Measurements from ENCODE around the gene GDF15. TPM values are rescaled to one million over a fixed set of nuclear protein-coding genes. Genes with fewer than 3 reads are reported as not detected.

Gene GDF15
- total and polyA plus RNA-seq, 2 donors (not counting 1 experiment from before 2014, with no cell fraction given) = 0.19 TPM; not detected in 1

GRCh38 chr19:18386543-18387271, 749 bp downstream of the GDF15 start:
- DNase-seq (no peak), ATAC-seq (ENCODE audit: low read depth) (no peak)
- 95% methylated on average over 10 of the region's 14 CpGs for WGBS (ENCODE audit: insufficient coverage)
- Mint-ChIP-seq H3K27ac (no peak overlapping the region), H3K9me3 (ENCODE audit: insufficient read depth) (no peaks in the 10 kb centered on the region), H3K4me3 (no peak overlapping the region), H3K27me3 (peaks cover 14% of the 10 kb centered on the region), H3K4me1 (peaks cover 20% of the 10 kb centered on the region)
- Histone ChIP-seq H3K9me3 (ENCODE audit: control extremely low read depth in 1 of 3, control insufficient read depth in 2 of 3, insufficient read depth in 1 of 3, low read length in 2 of 3) (peaks cover 0 to 8% (median 5%) of the 10 kb centered on the region in 3 donors), H3K79me2 (ENCODE audit: control insufficient read depth, insufficient read depth, low read length) (no peaks in the 10 kb centered on the region), H3K27me3 (replicated peaks in 1 of 4; ENCODE audit: control extremely low read depth in 1 of 4, control insufficient read depth in 3 of 4, insufficient read depth in 4 of 4, low read length in 3 of 4) (peaks cover 0 to 52% (median 24%) of the 10 kb centered on the region in 4 experiments), H4K20me1 (ENCODE audit: control insufficient read depth, insufficient read depth, low read length, poor library complexity, severe bottlenecking) (peaks cover 8% of the 10 kb centered on the region), H3K36me3 (replicated peaks in 1 of 2; ENCODE audit: control extremely low read depth in 1 of 2, control insufficient read depth in 1 of 2, extremely low read depth in 1 of 2, insufficient read depth in 2 of 2, low read length in 1 of 2) (peaks cover 0 to 3% of the 10 kb centered on the region in 2 experiments), H3K4me3 (ENCODE audit: control extremely low read depth in 1 of 5, extremely low read depth in 1 of 5, insufficient read depth in 1 of 5, low read depth in 2 of 5, low read length in 4 of 5) (no peak overlapping the region), H3K27ac (ENCODE audit: low read length in 2 of 2) (no peak overlapping the region), H3K4me1 (ENCODE audit: control insufficient read depth in 2 of 2, insufficient read depth in 2 of 2, low read length in 2 of 2) (peaks cover 21% of the 10 kb centered on the region in 2 donors), H3K9ac (ENCODE audit: low read length) (no peak overlapping the region), H2AFZ (ENCODE audit: insufficient read depth, low read depth, low read length, poor library complexity, severe bottlenecking) (no peak overlapping the region), H3K4me2 (replicated peaks; ENCODE audit: low read depth, low read length, poor library complexity, severe bottlenecking) (no peak overlapping the region)
- intact Hi-C loops (cut with micrococcal nuclease) = loop anchor here (5.0 kb wide), 1 partner anchor 36 kb away; no protein-coding TSS in a partner anchor
- ChIA-PET POLR2A (interaction anchor here (1.9 kb wide), 1 partner anchor 15 kb away, joined by 9 read pairs; no protein-coding TSS in a partner anchor), CTCF (interaction anchor here (0.6 to 10.6 kb wide), 5 partner anchors 15 to 649 kb away, joined by 3 to 196 read pairs (median 34); partner anchors contain the start of gene LRRC25)
- no peak for TF ChIP-seq EZH2 (IDR thresholded peaks at IDR 0.05; ENCODE audit: borderline replicate concordance, insufficient read depth, low read depth, low read length, poor library complexity, severe bottlenecking)

GRCh38 chr19:18388100-18388959, 2.4 kb downstream of the GDF15 start:
- Histone ChIP-seq H3K27ac (ENCODE audit: low read length in 2 of 2) (no peak overlapping the region), H3K4me3 (ENCODE audit: control extremely low read depth in 1 of 5, extremely low read depth in 1 of 5, insufficient read depth in 1 of 5, low read depth in 2 of 5, low read length in 4 of 5) (peak overlapping the region in 4 of 5 experiments; percentile 26 to 51 (median 40)), H3K79me2 (ENCODE audit: control insufficient read depth, insufficient read depth, low read length) (no peaks in the 10 kb centered on the region), H3K4me1 (ENCODE audit: control insufficient read depth in 2 of 2, insufficient read depth in 2 of 2, low read length in 2 of 2) (peaks cover 34 to 36% of the 10 kb centered on the region in 2 donors), H3K27me3 (replicated peaks in 1 of 4; ENCODE audit: control extremely low read depth in 1 of 4, control insufficient read depth in 3 of 4, insufficient read depth in 4 of 4, low read length in 3 of 4) (peaks cover 0 to 38% (median 17%) of the 10 kb centered on the region in 4 experiments), H3K4me2 (replicated peaks; ENCODE audit: low read depth, low read length, poor library complexity, severe bottlenecking) (peak overlapping the region; percentile 94), H3K9me3 (ENCODE audit: control extremely low read depth in 1 of 3, control insufficient read depth in 2 of 3, insufficient read depth in 1 of 3, low read length in 2 of 3) (peaks cover 0 to 8% (median 5%) of the 10 kb centered on the region in 3 donors), H2AFZ (ENCODE audit: insufficient read depth, low read depth, low read length, poor library complexity, severe bottlenecking) (peak overlapping the region; percentile 75), H3K9ac (ENCODE audit: low read length) (peak overlapping the region; percentile 56), H4K20me1 (ENCODE audit: control insufficient read depth, insufficient read depth, low read length, poor library complexity, severe bottlenecking) (peaks cover 8% of the 10 kb centered on the region), H3K36me3 (replicated peaks in 1 of 2; ENCODE audit: control extremely low read depth in 1 of 2, control insufficient read depth in 1 of 2, extremely low read depth in 1 of 2, insufficient read depth in 2 of 2, low read length in 1 of 2) (peaks cover 0 to 3% of the 10 kb centered on the region in 2 experiments)
- Mint-ChIP-seq H3K9me3 (ENCODE audit: insufficient read depth) (no peaks in the 10 kb centered on the region), H3K27ac (peak overlapping the region; percentile 70), H3K4me3 (peak overlapping the region; percentile 82), H3K27me3 (peaks cover 5% of the 10 kb centered on the region), H3K4me1 (peaks cover 34% of the 10 kb centered on the region)
- ATAC-seq (ENCODE audit: low read depth) (peak; percentile 85), DNase-seq (peak; percentile 93)
- CTCF ChIA-PET = interaction anchor here (0.5 to 10.6 kb wide), 36 partner anchors 8 to 621 kb away, joined by 3 to 196 read pairs (median 4); partner anchors contain the start of genes LRRC25 and SSBP4
- TF ChIP-seq CTCF (IDR thresholded peaks at IDR 0.05) = peak; percentile 99
- no peak for TF ChIP-seq EZH2 (IDR thresholded peaks at IDR 0.05; ENCODE audit: borderline replicate concordance, insufficient read depth, low read depth, low read length, poor library complexity, severe bottlenecking)
- intact Hi-C loops (cut with micrococcal nuclease) = loop anchor here (1.0 to 5.0 kb wide), 4 partner anchors 9 to 109 kb away; partner anchors contain the start of gene LRRC25
- 1% methylated on average over 86 of the region's 86 CpGs for WGBS (ENCODE audit: insufficient coverage)
- POLR2A ChIA-PET = interaction anchor here (0.8 to 1.9 kb wide), 7 partner anchors 9 to 34 kb away, joined by 3 to 9 read pairs (median 3); partner anchors contain the start of gene LRRC25
